LoVo (cell line): ENCODE data around the gene TMEM203.

ENCODE experiments used
- DNase-seq: peaks from one replicate; pipeline ENCODE4 v3.0.0-alpha.2; 2016; ENCODE audit warnings: low spot score

TMEM203 gene

GRCh38 chr9:137194909-137195308, 10.5 kb downstream of the TMEM203 start:
- no peak for DNase-seq

- DNase-seq = no peak
Observed at GRCh38 chr9:137194388-137194787, 11.1 kb downstream of the TMEM203 start.

- no peak for DNase-seq
Observed at GRCh38 chr9:137193771-137194170, 11.7 kb downstream of the TMEM203 start.

GRCh38 chr9:137192859-137193258, 12.6 kb downstream of the TMEM203 start:
- DNase-seq = no peak

- DNase-seq = no peak
Observed at GRCh38 chr9:137192448-137192780, 13.0 kb downstream of the TMEM203 start.

GRCh38 chr9:137191691-137192447, 13.6 kb downstream of the TMEM203 start:
- DNase-seq = no peak

- no peak for DNase-seq
Observed at GRCh38 chr9:137191245-137191644, 14.2 kb downstream of the TMEM203 start.

- peak; percentile 16 for DNase-seq
Observed at GRCh38 chr9:137190315-137190856, 15.1 kb downstream of the TMEM203 start.

GRCh38 chr9:137189297-137190295, 15.9 kb downstream of the TMEM203 start:
- DNase-seq = no peak

GRCh38 chr9:137188490-137189296, 16.8 kb downstream of the TMEM203 start, which contains the start of the genes ANAPC2 and SSNA1:
Gene ANAPC2, minus strand, starts transcription at chr9:137188560. Its CDS starts 28 bp downstream, at chr9:137188532.
Gene SSNA1, plus strand, starts transcription at chr9:137188676. Its CDS starts 51 bp downstream, at chr9:137188727.
- DNase-seq = peak; percentile 92

GRCh38 chr9:137188086-137188489, 17.4 kb downstream of the TMEM203 start:
- no peak for DNase-seq

GRCh38 chr9:137187386-137187785, 18.1 kb downstream of the TMEM203 start:
- DNase-seq = no peak

- no peak for DNase-seq
Observed at GRCh38 chr9:137186385-137186784, 19.1 kb downstream of the TMEM203 start.

- no peak for DNase-seq
Observed at GRCh38 chr9:137185921-137186320, 19.5 kb downstream of the TMEM203 start.

GRCh38 chr9:137184881-137185660, 20.4 kb downstream of the TMEM203 start:
- no peak for DNase-seq

- no peak for DNase-seq
Observed at GRCh38 chr9:137183980-137184595, 21.4 kb downstream of the TMEM203 start.

- no peak for DNase-seq
Observed at GRCh38 chr9:137182836-137183235, 22.6 kb downstream of the TMEM203 start.

GRCh38 chr9:137181680-137182079, 23.8 kb downstream of the TMEM203 start:
- no peak for DNase-seq

- no peak for DNase-seq
Observed at GRCh38 chr9:137180491-137180890, 25.0 kb downstream of the TMEM203 start.

- no peak for DNase-seq
Observed at GRCh38 chr9:137179761-137180160, 25.7 kb downstream of the TMEM203 start.
